Fibroblast of skin of left biceps (primary cell): Measurements from ENCODE around the gene UGT1A4.

Experiments
- DNase-seq, 2 experiments: peaks; one replicate each; pipeline ENCODE4 v3.0.0-alpha.2; 2013; ENCODE audit warnings: low read depth in 2 of 2

Gene UGT1A4

GRCh38 chr2:233811732-233812131 lies 93.2 kb downstream of the UGT1A4 start:
- no peak for DNase-seq

- no peak for DNase-seq
These were observed 94.9 kb downstream of the UGT1A4 start for GRCh38 chr2:233813236-233814055.

GRCh38 chr2:233814056-233814835 lies 95.7 kb downstream of the UGT1A4 start:
- no peak for DNase-seq

- no peak for DNase-seq
These were observed 97.3 kb downstream of the UGT1A4 start for GRCh38 chr2:233815861-233816260.

- DNase-seq: no peak
These were observed 97.8 kb downstream of the UGT1A4 start for GRCh38 chr2:233816334-233816733.

GRCh38 chr2:233816771-233817170 lies 98.2 kb downstream of the UGT1A4 start:
- no peak for DNase-seq

GRCh38 chr2:233817361-233817911 lies 98.9 kb downstream of the UGT1A4 start:
- DNase-seq: no peak

GRCh38 chr2:233817995-233818638 lies 99.6 kb downstream of the UGT1A4 start:
- DNase-seq: no peak

GRCh38 chr2:233818639-233819621 lies 100.4 kb downstream of the UGT1A4 start:
- DNase-seq: no peak

- DNase-seq: no peak
These were observed 101.6 kb downstream of the UGT1A4 start for GRCh38 chr2:233819884-233820773.

- DNase-seq: no peak
These were observed 102.2 kb downstream of the UGT1A4 start for GRCh38 chr2:233820774-233821105.

- no peak for DNase-seq
These were observed 102.7 kb downstream of the UGT1A4 start for GRCh38 chr2:233821196-233821595.

GRCh38 chr2:233821709-233822100 lies 103.2 kb downstream of the UGT1A4 start:
- DNase-seq: no peak

GRCh38 chr2:233822101-233822771 lies 103.7 kb downstream of the UGT1A4 start:
- no peak for DNase-seq
